Inflammatory macrophage (primary cell): ENCODE data around the gene LILRB5.
"Not testable (repeated sequence)": the region's sequence is repeated elsewhere in the genome, so short reads cannot be mapped to it uniquely, and the experiment has no call there.

Experiments used
- DNase-seq, 2 donors: peaks; one replicate each; pipeline ENCODE4 v3.0.0-alpha.2; 2020 to 2022
- total RNA-seq, 18 experiments: gene quantifications; one replicate each; lab custom pipeline; 2026; ENCODE audit warnings: mixed read lengths in 6 of 18, inconsistent platforms in 2 of 18; lab: John Stamatoyannopoulos, UW

LILRB5 gene
- 0.08 to 22.4 (median 5.3) reads per million in 18 experiments for total RNA-seq

- DNase-seq, result no peak
Measured at GRCh38 chr19:54257116-54257480, at the start of gene LILRB5. TSS of gene LILRB5 (minus strand) at chr19:54257273. CDS start at chr19:54257193, 80 bp downstream.

- no peak for DNase-seq
Measured at GRCh38 chr19:54305141-54305540, 48.1 kb upstream of the LILRB5 start.

DNA sequence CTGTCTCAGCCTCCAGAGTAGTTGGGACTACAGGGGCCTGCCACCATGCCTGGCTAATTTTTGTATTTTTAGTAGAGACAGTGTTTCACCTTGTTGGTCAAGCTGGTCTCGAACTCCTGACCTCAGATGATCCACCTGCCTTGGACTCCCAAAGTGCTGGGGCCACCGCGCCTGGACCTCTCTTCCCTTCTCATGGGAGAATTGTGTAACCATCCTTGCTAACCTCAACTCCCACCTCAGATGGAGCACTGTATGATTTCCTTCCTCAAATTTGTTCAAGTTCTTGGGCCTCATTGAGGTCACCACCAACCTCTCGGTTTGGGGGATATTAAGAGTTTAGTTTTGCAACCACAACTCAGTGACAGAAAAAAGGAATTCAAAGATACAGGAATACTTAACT, 45.2 kb upstream of the LILRB5 start:
- DNase-seq, result peak; percentile 89 to 91

GRCh38 chr19:54299515-54299914, 42.4 kb upstream of the LILRB5 start:
- DNase-seq, result no peak

DNA sequence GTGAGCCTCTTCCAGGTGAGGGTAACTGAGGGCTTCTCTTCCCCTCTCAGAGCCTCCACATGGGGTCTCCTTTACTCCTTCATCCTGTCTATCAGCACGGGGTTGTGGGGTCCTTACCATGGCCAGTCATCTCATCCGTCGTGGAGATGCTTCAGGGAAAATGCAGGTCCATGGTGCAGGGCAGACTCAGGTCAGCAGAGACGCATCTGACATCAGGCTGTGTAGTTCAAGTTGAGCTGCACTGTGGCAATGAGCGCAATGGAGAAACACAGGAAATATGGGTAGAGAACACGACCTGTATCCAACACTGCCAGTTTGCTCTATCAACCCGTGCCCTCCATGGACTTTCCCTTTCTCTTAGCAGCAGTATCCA, 42.0 kb upstream of the LILRB5 start:
- DNase-seq, result no peak

DNA sequence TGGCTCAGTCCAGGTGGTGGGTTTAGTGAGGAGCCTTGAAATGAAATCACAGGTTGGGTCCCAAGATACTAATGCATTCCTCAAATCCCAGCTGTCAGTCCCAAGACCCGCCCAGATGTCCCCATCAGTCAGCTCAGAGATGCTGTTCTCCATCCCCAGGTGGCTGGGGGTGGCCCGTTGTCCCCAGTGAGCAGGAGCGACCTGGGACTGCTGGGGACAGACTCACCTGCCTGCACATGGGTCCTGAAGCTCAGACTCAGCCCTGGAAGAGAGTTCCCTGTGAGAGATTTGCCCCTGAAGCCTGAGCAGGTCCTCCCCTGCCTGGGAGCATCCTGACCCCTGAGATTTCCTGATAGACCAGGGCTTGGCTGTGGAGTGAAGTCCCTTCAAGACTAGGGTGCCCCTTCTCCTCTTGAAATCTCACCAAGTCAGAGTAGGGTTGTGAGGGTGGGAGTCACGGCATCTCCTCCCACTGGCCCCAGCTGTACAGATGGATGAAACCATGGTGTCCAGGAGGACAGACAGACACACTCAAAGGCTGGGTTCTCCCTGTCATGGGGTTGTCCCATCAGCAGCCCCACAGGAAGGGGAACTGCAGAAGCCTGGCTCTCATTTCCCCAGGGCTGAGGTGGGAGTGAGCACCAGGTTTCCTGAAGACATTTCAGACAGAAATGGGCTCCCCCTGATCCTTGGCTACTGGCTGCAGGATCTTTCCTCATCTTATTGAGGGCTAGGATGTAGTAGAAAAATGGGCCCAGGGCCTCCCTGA, 41.5 kb upstream of the LILRB5 start:
- peak; percentile 42 to 72 for DNase-seq

DNA sequence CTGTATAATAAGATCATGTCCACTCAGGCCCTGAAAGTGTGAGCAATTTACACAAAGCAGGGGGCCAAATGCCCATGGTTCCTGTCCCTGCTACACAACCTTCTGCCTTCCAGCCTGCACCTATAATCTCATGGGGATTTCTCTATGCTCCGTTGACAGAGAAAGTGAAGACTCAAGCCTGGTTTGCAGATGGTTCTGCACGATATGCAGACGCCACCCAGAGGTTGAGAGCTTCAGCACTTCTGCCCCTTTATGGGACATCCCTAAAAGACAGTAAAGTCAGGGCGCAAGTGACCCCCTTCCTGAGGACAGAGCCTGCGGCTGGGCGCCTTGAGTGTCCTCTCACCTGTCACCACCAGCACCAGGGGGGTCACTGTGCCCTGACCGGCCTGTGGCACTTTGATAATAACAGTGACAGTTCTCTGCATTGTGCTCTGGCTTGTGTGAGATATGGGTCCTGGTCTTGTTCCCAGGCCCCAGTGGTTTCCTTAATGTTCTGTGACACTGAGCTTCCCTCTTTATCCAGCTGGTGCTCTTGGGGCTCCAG, 40.8 kb upstream of the LILRB5 start:
- DNase-seq, result peak; percentile 55 to 57

- no peak for DNase-seq
Measured at GRCh38 chr19:54294539-54294938, 37.5 kb upstream of the LILRB5 start.

GRCh38 chr19:54289160-54289559, 32.1 kb upstream of the LILRB5 start:
- peak; percentile 53 to 61 for DNase-seq

GRCh38 chr19:54287456-54287855, 30.4 kb upstream of the LILRB5 start:
- no peak for DNase-seq

GRCh38 chr19:54286283-54286682, 29.2 kb upstream of the LILRB5 start:
- not testable (repeated sequence) for DNase-seq

- DNase-seq, result not testable (repeated sequence)
Measured at GRCh38 chr19:54285427-54286056, 28.5 kb upstream of the LILRB5 start.

DNA sequence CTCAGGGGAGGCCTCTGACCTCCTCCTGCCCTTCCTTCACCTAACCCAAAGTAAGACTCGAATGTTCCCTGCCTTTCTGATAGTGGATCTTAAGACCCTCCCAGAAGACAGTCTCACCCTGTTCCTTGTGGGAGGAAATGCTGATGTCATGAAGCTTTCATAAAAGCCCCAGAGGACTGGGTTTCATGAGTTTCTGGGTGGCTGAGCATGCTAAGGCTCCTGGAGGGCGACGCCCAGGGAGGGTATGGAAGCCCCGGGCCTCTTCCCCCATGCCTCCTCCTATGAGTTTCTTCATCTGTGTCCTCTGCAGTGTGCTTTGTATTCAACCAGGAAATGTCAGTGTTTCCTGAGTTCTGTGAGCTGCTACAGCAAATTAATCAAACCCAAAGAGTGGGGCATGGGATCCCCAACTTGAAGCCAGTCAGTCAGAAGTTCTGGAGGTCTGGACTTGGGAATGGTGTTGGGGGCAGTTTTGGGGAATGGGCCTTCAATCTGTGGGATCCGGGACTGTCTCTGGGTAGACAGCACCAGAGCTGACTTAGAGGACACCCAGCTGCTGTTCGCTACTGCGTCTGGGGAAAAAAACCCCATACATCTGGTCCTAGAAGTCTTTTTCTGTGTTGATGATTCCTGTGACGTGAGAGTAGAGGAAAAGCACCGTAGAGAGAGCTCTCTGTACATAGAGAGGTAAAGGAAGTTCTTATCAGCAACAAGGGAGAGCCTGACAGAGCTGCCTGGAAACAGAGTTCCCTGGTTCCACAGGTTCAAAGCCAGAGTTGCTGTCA, 25.8 kb upstream of the LILRB5 start:
- peak; percentile 57 to 58 for DNase-seq

GRCh38 chr19:54281729-54282075, 24.6 kb upstream of the LILRB5 start:
- DNase-seq, result not testable (repeated sequence)

DNA sequence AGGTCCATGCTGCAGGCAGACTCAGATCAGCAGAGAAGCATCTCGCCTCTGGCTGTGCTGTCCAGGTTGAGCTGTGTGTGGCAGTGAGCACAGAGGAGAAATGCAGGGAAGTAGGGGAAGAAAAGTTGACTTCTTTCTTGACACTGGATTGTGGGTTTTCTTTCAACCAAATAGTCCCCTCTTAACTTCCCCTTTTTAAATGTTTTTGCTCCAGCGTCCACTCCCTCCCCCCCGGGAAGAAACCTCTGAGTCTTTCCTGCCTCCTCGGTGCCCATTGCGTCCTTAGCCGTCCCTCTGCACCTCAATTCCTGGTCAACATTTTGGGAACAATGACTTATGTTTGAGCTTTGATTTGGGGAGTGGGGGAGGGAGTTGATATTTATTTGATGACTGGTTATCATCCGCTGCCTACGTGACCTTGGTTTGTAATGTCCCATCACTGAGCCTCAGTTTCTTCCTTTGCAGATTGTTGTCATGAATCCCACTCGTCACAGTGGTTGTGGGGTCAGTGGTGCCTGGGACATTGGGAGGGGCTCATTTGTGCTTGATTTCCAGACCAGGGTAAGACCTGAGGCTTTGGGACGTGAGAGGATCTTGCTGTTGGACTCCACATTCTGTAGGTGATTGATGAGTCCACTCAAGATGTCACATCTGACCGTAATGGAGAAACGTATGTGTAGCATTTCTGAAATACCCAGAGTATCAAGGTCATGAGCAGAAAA, 24.1 kb upstream of the LILRB5 start, which contains the start of gene LILRB2:
TSS of gene LILRB2 (minus strand) at position 104 of the 722 bp plus-strand sequence. CDS start 614 bp downstream, outside the sequence.
- DNase-seq, result peak; percentile 59 to 65

- DNase-seq, result peak; percentile 76 to 79
Measured at GRCh38 chr19:54280441-54280840, 23.4 kb upstream of the LILRB5 start.

- DNase-seq, result not testable (repeated sequence)
Measured at GRCh38 chr19:54280025-54280424, 23.0 kb upstream of the LILRB5 start.

GRCh38 chr19:54279406-54279962, 22.4 kb upstream of the LILRB5 start:
- DNase-seq, result peak in 1 of 2 donors; percentile 31

DNA sequence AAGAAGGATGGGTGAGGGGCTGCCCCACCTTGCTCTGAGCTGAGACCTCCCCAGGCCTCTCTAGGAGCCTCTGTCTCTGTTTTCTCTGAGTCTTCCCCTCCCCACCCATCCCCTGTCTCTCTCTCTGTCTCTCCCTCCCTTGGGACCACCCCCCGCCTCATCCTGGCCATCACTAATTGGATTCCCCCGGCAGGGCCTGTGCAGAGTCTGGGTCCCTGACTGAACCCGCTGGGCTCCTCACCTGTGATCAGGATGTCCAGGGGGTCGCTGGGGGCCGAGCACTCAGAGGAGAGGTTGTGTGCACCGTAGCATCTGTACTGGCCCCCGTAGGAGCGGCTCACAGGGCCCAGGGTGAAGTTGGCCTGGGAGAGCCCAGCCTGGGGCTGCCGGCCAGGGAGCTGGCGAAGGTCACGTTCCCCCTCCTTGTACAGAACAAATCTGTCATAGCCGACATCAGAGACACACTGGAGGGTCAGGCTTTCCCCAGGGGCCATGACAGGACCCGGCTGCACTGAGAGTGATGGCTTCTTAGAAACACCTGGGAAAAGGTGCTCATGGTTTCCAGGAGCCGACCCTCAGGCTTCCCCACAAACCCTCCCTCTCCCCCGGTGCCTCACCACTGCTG, 21.6 kb upstream of the LILRB5 start:
- DNase-seq, result not testable (repeated sequence)

DNA sequence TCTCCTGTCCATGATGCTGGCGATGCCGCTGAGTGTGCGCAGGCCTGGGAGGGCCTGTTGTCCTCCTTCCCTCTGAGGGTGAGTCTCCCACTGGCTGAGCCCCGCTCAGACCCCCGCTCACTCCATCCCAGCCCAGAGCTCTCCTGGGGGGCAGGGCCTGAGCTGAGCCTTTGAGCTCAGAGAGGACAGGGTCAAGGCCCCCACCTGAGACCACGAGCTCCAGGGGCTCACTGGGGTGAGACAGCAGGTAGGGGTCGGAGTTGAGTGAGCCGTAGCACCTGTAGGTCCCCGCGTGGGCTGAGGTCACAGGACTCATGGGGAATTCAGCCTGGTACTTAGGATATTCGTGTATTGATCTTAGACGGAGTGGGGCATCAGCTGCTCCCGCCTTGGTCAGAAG, 21.0 kb upstream of the LILRB5 start:
- DNase-seq, result not testable (repeated sequence)

DNA sequence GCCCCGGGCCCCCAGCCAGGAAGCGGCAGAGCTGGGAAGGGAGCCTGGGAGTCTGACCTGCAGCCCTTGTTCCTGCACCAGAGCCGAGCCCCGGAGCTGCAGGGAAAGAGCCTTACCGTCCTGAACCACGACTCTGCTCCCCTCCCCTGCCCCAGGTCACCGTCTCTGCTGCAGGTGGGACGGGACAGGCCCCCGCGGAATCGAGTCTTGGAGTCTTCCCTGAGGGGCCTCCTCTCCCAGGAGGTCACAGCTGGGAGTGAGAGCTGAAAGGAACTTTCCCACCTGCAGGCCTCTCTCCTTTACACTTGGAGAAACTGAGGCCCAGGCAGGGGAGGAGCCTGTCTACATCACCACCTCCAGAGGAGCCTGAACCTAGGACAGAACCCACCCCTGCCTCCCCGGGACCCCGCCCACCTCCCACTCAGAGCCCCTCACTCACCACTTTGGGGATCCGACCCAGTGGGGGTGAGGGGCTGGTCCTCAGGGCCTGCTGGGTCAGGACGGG, 20.1 kb upstream of the LILRB5 start:
- not testable (repeated sequence) for DNase-seq
